H9 (cell line): Measurements from ENCODE around the gene RNU4-1. TPM values are rescaled to one million over a fixed set of nuclear protein-coding genes. Genes with fewer than 3 reads are reported as not detected.

Experiments used
- DNase-seq: peaks from one replicate; pipeline ENCODE4 v3.0.0-alpha.2; 2017
- H2AFZ ChIP-seq: one replicate; pipeline ENCODE4 v1.6.1; 2013; ENCODE audit warnings: mild to moderate bottlenecking, low read length, control low read depth, moderate library complexity
- H2AK5ac ChIP-seq: 2 replicates; pipeline ENCODE4 v1.6.1; 2013; ENCODE audit warnings: low read length, control low read depth, mixed read lengths; ENCODE audit not compliant: insufficient read length
- H2BK120ac ChIP-seq: one replicate; pipeline ENCODE4 v1.6.1; 2013; ENCODE audit warnings: low read depth, mild to moderate bottlenecking, low read length, control low read depth, inconsistent platforms; ENCODE audit not compliant: poor library complexity, severe bottlenecking
- H2BK12ac ChIP-seq: 2 replicates; pipeline ENCODE4 v1.6.1; 2013; ENCODE audit warnings: low read length, control low read depth, mixed read lengths, low read depth; ENCODE audit not compliant: insufficient read length
- H2BK15ac ChIP-seq: 2 replicates; pipeline ENCODE4 v1.6.1; 2013; ENCODE audit warnings: low read depth, low read length, control low read depth
- H2BK20ac ChIP-seq: one replicate; pipeline ENCODE4 v1.6.1; 2013; ENCODE audit warnings: low read depth, mild to moderate bottlenecking, low read length, control low read depth, inconsistent platforms; ENCODE audit not compliant: poor library complexity, severe bottlenecking
- H2BK5ac ChIP-seq: 2 replicates; pipeline ENCODE4 v1.6.1; 2013; ENCODE audit warnings: low read length, control low read depth, mixed read lengths; ENCODE audit not compliant: insufficient read length
- H3K14ac ChIP-seq: 2 replicates; pipeline ENCODE4 v1.6.1; 2013; ENCODE audit warnings: low read length, control low read depth; ENCODE audit not compliant: insufficient read depth
- H3K18ac ChIP-seq: 2 replicates; pipeline ENCODE4 v1.6.1; 2013; ENCODE audit warnings: low read depth, mild to moderate bottlenecking, mixed read lengths, low read length, control low read depth; ENCODE audit not compliant: insufficient read length
- H3K23ac ChIP-seq: 2 replicates; pipeline ENCODE4 v1.6.1; 2013; ENCODE audit warnings: low read length, control low read depth, mixed read lengths, low read depth; ENCODE audit not compliant: insufficient read length
- H3K23me2 ChIP-seq: 2 replicates; pipeline ENCODE4 v1.6.1; 2013; ENCODE audit warnings: low read depth, mild to moderate bottlenecking, mixed read lengths, low read length, control low read depth; ENCODE audit not compliant: insufficient read length, poor library complexity, severe bottlenecking
- H3K27ac ChIP-seq: 2 replicates; pipeline ENCODE4 v1.5.1; 2013; ENCODE audit warnings: low read length, control low read depth, mixed read lengths, low read depth; ENCODE audit not compliant: insufficient read length
- H3K27me3 ChIP-seq: 2 replicates; pipeline ENCODE4 v1.6.1; 2013; ENCODE audit warnings: low read length, control low read depth, inconsistent platforms; ENCODE audit not compliant: insufficient read depth
- H3K4ac ChIP-seq: 2 replicates; pipeline ENCODE4 v1.6.1; 2013; ENCODE audit warnings: low read depth, mild to moderate bottlenecking, control low read depth, inconsistent platforms, low read length, moderate library complexity
- H3K4me1 ChIP-seq: 2 replicates; pipeline ENCODE4 v1.6.1; 2013; ENCODE audit warnings: low read length, control low read depth, inconsistent platforms; ENCODE audit not compliant: insufficient read depth
- H3K4me2 ChIP-seq: 2 replicates; pipeline ENCODE4 v1.6.1; 2013; ENCODE audit warnings: low read length, control low read depth, mixed read lengths; ENCODE audit not compliant: insufficient read length, insufficient read depth
- H3K56ac ChIP-seq: 2 replicates; pipeline ENCODE4 v1.6.1; 2013; ENCODE audit warnings: low read depth, mild to moderate bottlenecking, mixed read lengths, low read length, control low read depth; ENCODE audit not compliant: insufficient read length
- H3K79me1 ChIP-seq: 2 replicates; pipeline ENCODE4 v1.6.1; 2013; ENCODE audit warnings: low read depth, mild to moderate bottlenecking, moderate library complexity, low read length, control low read depth, inconsistent platforms; ENCODE audit not compliant: insufficient read depth, poor library complexity, severe bottlenecking
- H3K79me2 ChIP-seq: 2 replicates; pipeline ENCODE4 v1.6.1; 2013; ENCODE audit warnings: low read length, control low read depth, inconsistent platforms; ENCODE audit not compliant: insufficient read depth
- H3K9ac ChIP-seq: 2 replicates; pipeline ENCODE4 v1.6.1; 2013; ENCODE audit warnings: low read length, control low read depth, mixed read lengths; ENCODE audit not compliant: insufficient read length; ENCODE audit errors: extremely low read depth
- H3K9me3 ChIP-seq: one replicate; pipeline ENCODE4 v1.6.1; 2013; ENCODE audit warnings: low read depth, low read length, inconsistent platforms; ENCODE audit not compliant: control insufficient read depth
- H3T11ph ChIP-seq: one replicate; pipeline ENCODE4 v1.6.1; 2013; ENCODE audit warnings: mild to moderate bottlenecking, low read length, control low read depth, inconsistent platforms
- H4K20me1 ChIP-seq: one replicate; pipeline ENCODE4 v1.6.1; 2013; ENCODE audit not compliant: control insufficient read depth, insufficient read length, insufficient read depth
- H4K5ac ChIP-seq: 2 replicates; pipeline ENCODE4 v1.6.1; 2013; ENCODE audit warnings: low read depth, mild to moderate bottlenecking, mixed read lengths, low read length, control low read depth; ENCODE audit not compliant: insufficient read length
- H4K8ac ChIP-seq: replicated peaks from 2 replicates; pipeline ENCODE4 v1.6.1; 2013; ENCODE audit warnings: low read length, control low read depth, mixed read lengths, low read depth; ENCODE audit not compliant: insufficient read length
- H4K91ac ChIP-seq: 2 replicates; pipeline ENCODE4 v1.6.1; 2013; ENCODE audit warnings: low read depth, mild to moderate bottlenecking, moderate library complexity, mixed read lengths, low read length, control low read depth; ENCODE audit not compliant: insufficient read length
- H3K27ac Mint-ChIP-seq, 3 experiments: 2 replicates in 2 of 3; 3 replicates in 1 of 3; pipeline ENCODE4 v1.8.0; 2020 to 2021; ENCODE audit warnings: mixed read lengths in 3 of 3, mild to moderate bottlenecking in 1 of 3, moderate library complexity in 1 of 3
- H3K27me3 Mint-ChIP-seq: 2 replicates; pipeline ENCODE4 v1.8.0; 2021; ENCODE audit warnings: low read depth, mild to moderate bottlenecking, moderate library complexity, mixed read lengths
- H3K36me3 Mint-ChIP-seq, 3 experiments: 2 replicates in 2 of 3; 3 replicates in 1 of 3; pipeline ENCODE4 v1.8.0; 2020 to 2021; ENCODE audit warnings: low read depth in 3 of 3, mixed read lengths in 3 of 3; ENCODE audit not compliant: insufficient read depth in 1 of 3
- H3K4me1 Mint-ChIP-seq, 2 experiments: 2 replicates each; pipeline ENCODE4 v1.8.0; 2020; ENCODE audit warnings: mixed read lengths in 2 of 2
- H3K4me3 Mint-ChIP-seq, 2 experiments: 2 replicates in 1 of 2; 3 replicates in 1 of 2; pipeline ENCODE4 v1.8.0; 2020 to 2021; ENCODE audit warnings: mild to moderate bottlenecking in 2 of 2, mixed read lengths in 2 of 2, moderate library complexity in 1 of 2
- H3K9me3 Mint-ChIP-seq, 2 experiments: 2 replicates in 1 of 2; 3 replicates in 1 of 2; pipeline ENCODE4 v1.8.0; 2020; ENCODE audit warnings: mild to moderate bottlenecking in 2 of 2, mixed read lengths in 2 of 2, moderate library complexity in 1 of 2
- CTCF ChIP-seq: fragments of 200-600 bp; sonication (generic); conservative IDR thresholded peaks from 3 replicates; pipeline ENCODE4 v1.8.0; 2021; ENCODE audit warnings: antibody characterized with exemption, mild to moderate bottlenecking
- WGBS: extraction: QIAGEN DNeasy Blood & Tissue Kit; methylation state at CpG from one replicate; pipeline ENCODE4 v1.1.7; 2013; ENCODE audit warnings: missing lambda C conversion rate, low lambda C conversion rate, mixed read lengths; ENCODE audit not compliant: insufficient read length; ENCODE audit errors: extremely low coverage; 5-methylcytosine and 5-hydroxymethylcytosine counted together
- total RNA-seq: library from RNA; stranded (reverse); gene quantifications from 2 replicates; pipeline ENCODE4 v1.2.1, GENCODE V29; 2021

The RNU4-1 gene
- total RNA-seq, 1 experiment from 2014 or later: 3,262 TPM

GRCh38 chr12:120278137-120279069 is 14.6 kb downstream of the RNU4-1 start:
- H3K9ac ChIP-seq: no peak overlapping the region
- H3K18ac ChIP-seq: no peak overlapping the region
- H4K8ac ChIP-seq: no peak overlapping the region
- H2BK20ac ChIP-seq: no peak overlapping the region
- no peak for TF ChIP-seq CTCF
- no peaks in the 10 kb centered on the region for H3K23me2 ChIP-seq
- no peak overlapping the region for H4K5ac ChIP-seq
- no peak overlapping the region for H3T11ph ChIP-seq
- Mint-ChIP-seq H3K4me1 (peaks cover 7% of the 10 kb centered on the region in 2 experiments), H3K27ac (no peak overlapping the region), H3K27me3 (no peaks in the 10 kb centered on the region; the same call in none of the 2 replicates), H3K36me3 (peaks cover 6 to 15% (median 8%) of the 10 kb centered on the region in 3 experiments), H3K4me3 (no peak overlapping the region), H3K9me3 (peaks cover 14 to 16% of the 10 kb centered on the region in 2 experiments)
- H3K56ac ChIP-seq: no peak overlapping the region
- no peak overlapping the region for H3K14ac ChIP-seq
- no peak overlapping the region for H3K23ac ChIP-seq
- no peak for DNase-seq
- no peaks in the 10 kb centered on the region for H3K4me1 ChIP-seq
- H3K4ac ChIP-seq: no peak overlapping the region
- no peaks in the 10 kb centered on the region for H3K79me1 ChIP-seq
- H2BK12ac ChIP-seq: no peak overlapping the region
- WGBS: no CpG with 5 or more reads among the region's 57 CpGs
- H2BK120ac ChIP-seq: no peak overlapping the region
- no peak overlapping the region for H2AFZ ChIP-seq
- H2BK15ac ChIP-seq: no peak overlapping the region
- H3K79me2 ChIP-seq: no peaks in the 10 kb centered on the region
- no peaks in the 10 kb centered on the region for H4K20me1 ChIP-seq
- peaks cover 6% of the 10 kb centered on the region for H3K9me3 ChIP-seq
- H3K27me3 ChIP-seq: no peaks in the 10 kb centered on the region
- H4K91ac ChIP-seq: no peak overlapping the region
- H2BK5ac ChIP-seq: no peak overlapping the region
- no peak overlapping the region for H3K27ac ChIP-seq
- H2AK5ac ChIP-seq: no peak overlapping the region
- no peak overlapping the region for H3K4me2 ChIP-seq
